SKM-1 treated with dmso at 0.1 percent for 144 hours (cell line): ENCODE data around the gene FAM24B.
"Not testable (repeated sequence)": the region's sequence is repeated elsewhere in the genome, so short reads cannot be mapped to it uniquely, and the experiment has no call there.

Source experiments
- DNase-seq: peaks from one replicate; lab custom pipeline; 2025; ENCODE audit not compliant: unreplicated experiment; lab: John Stamatoyannopoulos, UW

Gene FAM24B

DNA sequence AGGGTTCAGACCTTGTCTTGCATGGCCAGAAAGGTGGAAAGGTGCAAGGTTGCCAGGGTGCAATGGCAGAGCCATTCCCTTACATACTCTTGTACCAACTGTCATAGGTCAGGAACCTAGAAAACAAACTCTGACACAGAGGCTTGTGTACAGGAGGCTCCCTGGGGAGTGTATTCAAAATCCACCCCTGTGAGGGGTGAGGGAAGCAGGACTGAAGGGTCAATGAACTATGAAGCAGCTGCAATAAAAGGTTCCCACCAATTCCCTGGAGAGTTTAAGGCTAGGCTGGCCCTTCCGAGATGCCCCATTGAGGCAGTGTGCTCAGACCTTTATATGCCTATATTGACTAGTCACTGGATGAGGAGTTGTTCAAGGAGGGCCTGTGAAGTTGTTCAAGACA lies 19.9 kb downstream of the FAM24B start:
- no peak for DNase-seq

DNA sequence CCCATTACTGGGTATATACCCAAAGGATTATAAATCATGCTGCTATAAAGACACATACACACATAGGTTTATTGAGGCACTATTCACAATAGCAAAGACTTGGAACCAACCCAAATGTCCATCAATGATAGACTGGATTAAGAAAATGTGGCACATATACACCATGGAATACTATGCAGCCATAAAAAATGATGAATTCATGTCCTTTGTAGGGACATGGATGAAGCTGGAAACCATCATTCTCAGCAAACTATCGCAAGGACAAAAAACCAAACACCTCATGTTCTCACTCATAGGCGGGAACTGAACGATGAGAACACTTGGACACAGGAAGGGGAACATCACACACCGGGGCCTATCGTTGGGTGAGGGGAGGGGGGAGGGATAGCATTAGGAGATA lies 21.3 kb downstream of the FAM24B start:
- not testable (repeated sequence) for DNase-seq

DNA sequence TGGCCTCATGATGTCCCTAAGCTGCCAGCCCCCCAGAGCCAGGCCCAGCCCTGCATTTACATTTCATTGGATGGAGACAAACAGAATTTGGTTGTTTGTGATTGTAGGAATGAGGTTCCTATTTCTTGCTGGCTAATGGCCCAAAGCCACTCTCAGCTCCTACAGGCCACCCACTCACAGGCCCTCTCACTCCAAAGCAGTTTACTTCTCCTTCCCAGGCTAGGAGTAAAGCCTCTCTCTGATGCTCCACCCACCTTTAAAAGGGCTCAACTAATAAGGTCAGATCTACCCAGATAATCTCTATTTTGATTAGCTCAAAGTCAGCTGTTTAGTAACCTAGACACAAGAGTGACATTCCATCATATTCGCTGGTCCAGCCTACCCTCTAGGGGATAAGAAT lies 22.5 kb downstream of the FAM24B start:
- DNase-seq = no peak

DNA sequence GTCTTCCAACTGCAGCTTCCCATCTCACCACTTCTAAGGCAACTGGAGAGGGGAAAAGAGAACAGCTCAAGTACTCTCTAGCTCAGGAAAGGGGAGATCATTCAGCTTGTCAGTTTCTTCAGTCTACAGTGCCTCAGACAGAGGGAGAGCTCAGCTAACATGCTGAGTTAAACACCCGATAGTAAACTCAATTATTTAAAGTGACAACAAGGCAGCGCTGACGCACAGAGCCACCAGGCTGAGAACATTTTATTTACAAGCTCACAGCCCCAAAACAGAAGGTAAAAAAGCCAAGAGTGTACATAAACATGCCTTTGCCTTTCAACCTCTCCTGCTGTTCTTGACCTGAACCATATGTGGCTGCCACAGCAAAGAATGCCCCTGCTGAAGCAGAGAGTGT lies 23.6 kb downstream of the FAM24B start:
- no peak for DNase-seq

DNA sequence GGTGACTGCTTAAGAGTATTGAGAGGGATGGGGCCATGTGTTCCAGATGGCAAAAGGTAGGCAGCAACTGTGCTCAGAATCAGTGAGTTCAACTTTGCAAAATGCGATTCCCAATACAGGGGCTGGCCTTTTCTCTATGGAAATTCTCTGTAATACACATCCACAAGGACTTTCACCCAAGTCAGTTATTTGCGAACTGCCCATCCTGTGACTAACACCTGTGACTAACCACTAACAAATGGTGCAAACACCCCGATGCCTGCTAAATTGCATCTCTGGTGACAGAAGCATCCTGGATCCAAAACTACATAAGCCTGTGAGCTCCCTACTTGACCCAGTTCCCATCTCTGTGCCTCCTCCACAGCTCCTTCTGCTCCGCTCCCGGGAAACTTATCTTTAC lies 24.7 kb downstream of the FAM24B start:
- no peak for DNase-seq

DNA sequence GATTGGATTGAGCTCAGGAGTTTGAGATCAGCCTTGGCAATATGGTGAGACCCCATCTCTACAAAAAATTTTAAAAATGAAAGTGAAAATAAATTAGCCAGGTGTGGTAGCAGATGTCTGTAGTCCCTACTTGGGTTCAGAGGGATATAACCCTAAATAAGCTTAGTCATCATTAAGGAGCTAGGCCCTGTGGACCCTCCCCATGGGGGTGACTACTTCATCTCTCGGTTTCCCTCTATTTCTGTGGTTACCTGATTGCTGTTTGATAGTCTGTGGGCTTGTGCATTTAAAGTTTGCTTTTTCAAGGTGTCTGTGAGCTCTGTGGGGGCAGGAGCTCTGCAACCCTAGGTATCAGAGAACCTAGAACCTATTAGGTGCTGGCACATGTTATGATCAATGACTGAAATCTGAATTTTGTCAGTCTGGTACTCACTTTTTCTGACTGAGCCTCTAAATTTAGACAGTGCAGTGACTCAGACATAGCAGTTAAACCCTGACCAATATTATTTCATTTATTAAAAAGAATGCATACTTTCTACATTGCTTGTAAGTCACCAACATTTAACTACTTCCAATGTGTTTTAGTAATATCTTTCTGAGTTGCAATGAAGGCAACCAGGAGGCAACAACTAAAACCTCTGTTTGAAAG lies 25.6 kb downstream of the FAM24B start:
- no peak for DNase-seq

DNA sequence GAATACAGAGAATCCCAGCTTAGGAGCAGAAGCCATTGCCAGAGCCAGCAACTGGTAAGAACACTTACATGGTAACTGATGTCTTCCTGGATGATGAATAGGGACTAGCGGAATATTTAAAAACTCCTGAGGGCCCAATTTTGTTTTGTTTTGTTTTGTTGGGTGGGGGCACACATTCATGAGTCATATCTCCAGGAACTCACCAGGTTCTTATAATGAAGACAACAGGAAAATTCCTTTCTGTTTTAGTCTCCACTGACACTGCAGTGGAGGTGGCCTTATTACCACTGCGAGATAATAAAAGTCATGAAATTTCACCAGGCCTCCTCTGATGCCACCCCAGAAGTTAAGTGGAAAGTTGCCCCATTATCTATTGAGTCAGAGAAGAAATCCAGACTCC lies 27.1 kb downstream of the FAM24B start:
- DNase-seq = no peak

DNA sequence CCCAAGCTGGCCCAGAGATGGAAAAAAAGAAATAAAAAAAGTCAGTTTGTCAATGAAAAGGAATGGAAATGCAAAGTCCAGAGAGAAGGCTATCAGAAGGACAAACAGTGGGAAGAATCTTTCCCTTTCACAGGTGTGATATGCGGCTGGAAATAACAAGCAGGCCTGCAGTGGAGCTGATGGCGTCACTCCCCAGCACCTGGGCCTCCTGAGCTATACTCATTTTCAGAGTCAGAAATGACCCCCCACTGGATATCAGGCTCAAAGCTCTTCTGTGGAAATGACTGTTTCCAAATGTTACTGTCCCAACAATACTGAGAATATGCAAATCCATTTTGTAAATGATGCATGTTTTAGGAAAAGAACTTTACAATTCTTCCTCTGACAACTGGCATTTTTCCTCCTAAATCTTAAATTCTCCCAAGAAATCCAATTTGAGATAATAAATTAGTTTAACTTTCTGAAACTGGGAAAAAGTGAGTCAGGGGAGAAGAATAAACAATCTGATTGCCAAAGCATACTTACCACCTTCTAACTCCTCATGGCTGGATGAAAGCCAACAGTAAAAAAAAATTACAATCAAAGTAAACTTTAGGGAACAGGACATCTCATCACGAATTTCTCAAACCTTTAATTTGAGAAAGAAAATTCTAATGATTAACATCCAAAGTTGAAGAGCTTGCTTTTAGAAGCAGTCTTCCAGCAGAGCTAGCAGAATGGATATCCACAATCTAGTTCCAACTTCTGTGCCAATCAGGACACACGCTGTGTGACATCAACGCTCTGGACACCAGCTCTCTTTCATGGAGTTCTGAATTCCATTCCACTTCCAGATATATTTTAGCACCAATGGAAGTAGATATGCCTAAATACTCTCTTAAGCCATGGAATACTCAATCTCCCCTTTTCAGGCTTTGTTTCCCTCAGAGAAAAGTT lies 28.4 kb downstream of the FAM24B start:
- DNase-seq = no peak

DNA sequence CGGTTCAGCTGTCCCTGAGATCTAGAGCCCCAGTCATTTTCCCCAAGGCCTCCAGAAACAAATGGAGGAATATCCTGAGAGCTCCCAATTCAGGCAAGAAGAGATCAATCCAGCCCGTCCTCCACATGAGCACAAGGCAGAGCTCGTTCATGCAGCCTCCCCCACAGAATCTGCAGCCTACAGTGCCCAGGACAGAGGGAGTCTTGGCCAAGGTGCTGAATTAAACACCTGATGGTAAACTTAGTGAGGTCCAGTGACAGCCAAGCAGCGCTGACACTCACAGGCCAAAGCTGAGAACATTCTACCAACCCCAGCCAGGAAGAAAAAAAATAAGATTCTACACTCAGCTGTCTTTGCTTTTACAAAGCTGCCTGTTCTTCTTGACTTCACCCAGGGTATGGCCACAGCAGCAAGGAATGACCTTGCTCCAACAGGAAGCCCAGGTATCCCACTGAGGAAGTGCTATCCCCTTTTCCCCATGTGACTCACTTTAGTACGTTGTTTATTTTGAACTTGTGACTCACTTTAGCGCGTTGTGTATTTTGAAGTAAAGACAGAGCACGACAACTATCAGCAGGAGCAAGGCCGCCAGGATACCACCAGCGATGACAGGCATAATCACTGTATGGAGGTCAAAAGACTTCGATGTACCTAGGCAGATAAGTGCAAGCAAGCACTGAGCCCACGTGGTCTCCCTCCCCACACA lies 29.3 kb downstream of the FAM24B start:
- no peak for DNase-seq

DNA sequence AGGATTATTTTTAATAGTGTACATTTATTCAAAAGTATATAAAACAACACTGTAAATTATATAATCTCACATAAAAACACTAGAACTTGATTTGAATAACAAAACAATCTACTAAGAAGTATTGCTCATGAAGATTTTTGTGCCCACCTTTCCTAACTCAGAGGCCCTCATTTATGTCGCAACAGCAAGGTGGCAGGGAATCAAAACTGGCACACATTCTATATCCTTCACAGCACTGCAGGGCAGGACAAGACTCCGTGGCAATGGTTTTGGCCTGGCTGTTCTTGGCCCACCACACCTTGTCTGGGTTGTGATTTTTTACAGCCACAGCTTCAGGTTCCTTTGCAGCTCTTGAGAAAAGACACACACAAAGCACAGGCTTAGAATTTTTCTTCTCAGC lies 30.3 kb downstream of the FAM24B start:
- no peak for DNase-seq

DNA sequence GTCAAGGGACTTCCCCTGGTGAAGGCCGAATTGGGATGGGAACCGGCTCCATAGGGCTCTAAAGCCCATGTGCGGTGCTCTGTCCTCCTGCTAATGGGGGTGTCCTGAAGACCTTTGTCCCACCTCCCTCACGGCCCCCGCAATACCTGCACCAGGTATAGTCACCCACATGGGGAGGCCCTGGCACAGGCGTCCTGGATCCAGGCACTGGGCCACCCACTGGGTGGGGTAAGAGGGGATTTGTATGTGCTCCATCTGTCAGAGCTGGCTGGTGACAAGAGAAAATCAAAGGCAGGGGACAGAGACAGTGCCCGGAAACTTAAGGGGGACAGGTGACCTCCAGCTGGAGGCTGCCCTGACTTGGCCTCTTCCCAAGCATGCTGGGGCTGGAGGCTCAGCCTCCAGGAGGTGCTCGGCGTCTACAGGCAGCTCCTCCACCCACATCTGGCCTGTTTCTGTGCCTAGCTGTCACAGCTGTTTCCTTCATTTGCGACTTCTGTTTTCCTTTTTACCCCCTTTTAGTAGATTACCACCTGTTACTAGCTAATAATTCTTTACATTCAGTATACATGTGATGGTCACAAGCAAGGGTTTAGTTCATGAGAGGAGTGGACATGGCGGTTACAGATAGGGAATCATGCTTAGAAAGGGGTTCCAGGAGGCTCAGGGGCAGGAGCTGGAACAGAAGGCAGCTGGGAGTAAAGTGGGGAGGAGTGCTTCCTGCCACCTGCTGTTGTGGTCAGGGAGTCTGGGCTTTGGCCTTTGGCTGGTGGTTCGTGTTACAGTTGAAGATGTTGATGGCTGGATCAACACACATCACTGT lies 31.4 kb downstream of the FAM24B start:
- no peak for DNase-seq

DNA sequence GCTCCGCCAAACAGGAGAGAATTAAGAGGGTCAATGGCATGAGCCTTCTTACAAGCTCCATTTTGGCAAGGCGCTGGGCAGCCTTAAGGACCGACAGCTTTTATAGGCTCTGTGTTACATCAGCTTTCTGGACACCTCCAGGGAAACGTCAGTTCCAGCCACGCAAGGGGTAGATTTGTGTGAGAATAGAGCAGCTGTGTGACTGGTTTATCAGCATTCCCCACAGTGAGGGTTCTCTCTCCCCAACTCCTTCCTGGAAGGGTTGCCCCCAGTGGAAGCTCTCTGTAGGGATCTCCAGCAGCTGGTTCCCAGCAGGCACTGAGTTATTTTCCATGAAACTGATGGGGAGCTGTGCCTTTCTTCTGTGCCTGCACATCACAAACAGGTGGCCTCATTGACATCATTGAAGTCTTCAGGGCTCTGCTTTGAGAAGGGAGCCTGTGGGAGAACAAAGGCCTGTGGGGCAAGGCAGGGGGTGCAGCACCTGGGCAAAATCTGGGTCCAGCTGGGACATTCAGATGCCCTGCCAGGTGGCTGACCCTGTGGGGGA lies 33.5 kb downstream of the FAM24B start, which contains the start of gene CUZD1:
Gene CUZD1 (minus strand): TSS at position 75 of the 550 bp plus-strand sequence. CDS start 14 bp downstream, at position 61.
- DNase-seq = no peak

DNA sequence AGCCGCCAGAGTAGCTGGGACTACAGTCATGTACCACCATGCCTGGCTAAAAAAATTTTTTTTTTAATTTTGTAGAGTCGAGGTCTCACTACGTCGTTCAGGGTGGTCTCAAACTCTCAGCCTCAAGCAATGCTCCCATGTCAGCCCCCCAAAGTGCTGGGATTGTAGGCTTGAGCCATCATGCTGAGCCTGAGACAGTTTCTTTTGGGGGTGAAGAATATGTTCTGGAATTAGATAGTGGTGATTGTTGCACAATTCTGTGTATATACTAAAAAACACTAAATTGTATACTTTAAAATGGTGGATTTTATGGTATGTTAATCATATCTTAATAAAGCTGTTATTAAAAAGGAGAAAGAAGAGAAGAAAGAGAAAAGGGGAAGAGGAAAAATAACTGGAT lies 35.2 kb downstream of the FAM24B start:
- DNase-seq = no peak

DNA sequence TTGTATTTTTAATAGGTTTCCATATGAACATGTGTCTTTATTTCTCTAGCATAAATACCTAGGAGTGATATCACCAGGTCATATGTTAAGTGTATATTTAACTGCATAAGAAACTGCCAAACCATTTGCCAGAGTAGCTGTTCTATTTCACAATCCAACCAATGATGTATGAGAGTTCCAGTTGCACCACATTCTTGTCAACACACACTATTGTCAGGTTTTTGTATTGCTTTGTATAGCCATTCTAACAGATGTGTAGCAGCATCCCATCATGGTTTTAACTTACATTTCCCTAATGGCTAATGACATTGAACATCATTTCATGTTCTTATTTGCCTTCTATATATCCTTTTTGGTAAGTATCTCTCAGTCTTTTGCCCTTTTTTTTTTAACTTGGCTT lies 37.8 kb downstream of the FAM24B start:
- DNase-seq = no peak

DNA sequence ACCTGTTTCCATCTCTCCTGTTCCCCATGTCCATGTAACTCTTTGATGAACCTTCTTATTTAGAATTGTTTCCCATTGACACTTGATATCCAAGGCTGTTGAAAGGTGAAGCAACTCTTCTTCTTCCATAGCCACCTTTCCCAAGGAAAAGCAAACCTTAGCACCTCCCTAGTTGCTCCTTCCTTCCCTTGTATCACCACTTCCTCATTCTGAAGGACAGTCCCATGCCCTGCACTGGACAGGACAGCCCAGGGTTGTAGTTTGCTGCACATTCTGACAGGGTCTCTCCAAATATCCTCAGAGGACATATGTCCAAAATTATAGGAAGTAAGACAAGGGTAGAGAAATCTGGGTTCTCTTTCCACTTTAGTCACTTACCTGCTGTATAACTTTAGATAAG lies 39.9 kb downstream of the FAM24B start:
- no peak for DNase-seq

DNA sequence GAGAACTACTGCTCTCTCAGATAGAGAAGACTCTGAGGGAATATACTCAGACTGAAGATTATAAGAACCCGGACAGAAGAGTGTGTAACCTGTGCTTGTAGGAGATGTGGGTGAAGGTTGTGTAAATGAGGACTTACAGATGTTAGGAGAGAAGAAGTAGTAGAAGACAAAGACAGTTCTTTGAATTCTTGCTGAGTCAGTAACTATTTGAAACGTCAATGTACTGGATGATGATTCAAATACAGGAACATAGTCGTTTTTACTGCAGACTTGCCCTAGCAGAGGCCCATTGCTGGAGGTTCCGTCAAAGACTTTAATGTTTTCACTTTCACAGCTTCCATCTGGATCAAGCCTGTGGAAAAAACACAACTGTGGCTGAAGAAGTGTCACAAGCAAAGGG lies 40.5 kb downstream of the FAM24B start:
- DNase-seq = no peak

DNA sequence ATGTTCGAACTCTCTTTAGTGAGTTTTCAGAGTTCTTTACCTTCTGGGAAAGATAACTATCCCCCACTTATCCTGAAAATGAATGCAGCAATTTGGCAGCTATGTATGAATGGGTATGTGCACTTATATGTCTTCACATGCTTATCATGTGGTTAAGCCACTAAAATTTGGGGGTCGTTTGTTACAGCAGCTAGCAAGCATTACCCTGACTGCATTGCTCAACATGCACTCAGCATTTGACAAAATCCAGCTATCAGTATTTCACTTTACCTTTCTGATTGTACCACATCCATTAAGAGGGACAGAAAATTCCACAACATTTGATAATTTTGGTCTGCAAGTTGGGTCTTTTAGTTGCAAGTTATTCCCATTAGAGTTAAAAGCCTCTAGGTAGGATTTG lies 43.5 kb downstream of the FAM24B start:
- DNase-seq = no peak

DNA sequence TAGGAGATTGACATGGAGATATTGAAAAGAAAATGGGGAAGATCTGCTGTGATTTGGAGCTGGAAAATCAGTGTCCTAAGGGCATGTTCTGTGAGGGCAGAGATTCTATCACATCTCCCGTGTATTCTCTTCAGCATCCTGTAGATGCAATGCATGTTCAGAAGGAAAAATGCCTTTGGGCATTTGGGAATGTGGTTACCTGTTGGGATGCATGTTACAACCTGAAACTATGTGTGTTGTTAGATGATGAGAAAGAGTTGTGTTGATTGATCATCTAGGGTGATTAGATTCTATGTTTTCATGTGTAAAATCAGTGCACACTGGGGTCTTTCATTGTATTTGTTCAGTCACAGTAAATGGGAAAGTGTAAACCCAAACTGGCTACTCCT lies 48.4 kb downstream of the FAM24B start:
- DNase-seq = no peak

DNA sequence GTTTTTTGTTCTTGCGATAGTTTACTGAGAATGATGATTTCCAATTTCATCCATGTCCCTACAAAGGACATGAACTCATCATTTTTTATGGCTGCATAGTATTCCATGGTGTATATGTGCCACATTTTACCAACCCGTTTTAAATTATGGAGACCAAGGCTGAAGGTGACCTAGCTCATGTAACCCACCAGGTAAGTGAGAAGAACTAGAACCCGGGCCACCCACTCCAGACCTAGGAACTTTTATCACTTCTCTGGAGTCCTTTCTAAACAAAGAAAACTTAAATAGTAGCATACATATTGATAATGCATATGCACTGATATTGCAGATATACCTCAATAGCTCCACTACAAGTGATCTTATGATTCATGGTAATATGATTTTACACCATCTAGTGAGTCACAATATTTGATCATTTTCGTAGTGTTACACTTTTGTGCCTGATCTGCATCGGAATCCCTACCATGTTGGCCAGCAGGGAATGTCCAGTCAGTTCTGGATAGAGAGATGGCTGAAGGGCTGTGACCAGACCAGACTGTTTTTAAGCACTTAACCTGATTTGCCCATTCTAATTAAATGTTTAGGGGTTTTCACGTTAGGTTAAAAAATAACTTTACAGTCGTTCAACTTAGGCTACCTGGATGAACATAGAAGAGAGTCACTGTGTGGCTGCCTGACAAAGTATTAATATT lies 49.0 kb downstream of the FAM24B start:
- DNase-seq = no peak

DNA sequence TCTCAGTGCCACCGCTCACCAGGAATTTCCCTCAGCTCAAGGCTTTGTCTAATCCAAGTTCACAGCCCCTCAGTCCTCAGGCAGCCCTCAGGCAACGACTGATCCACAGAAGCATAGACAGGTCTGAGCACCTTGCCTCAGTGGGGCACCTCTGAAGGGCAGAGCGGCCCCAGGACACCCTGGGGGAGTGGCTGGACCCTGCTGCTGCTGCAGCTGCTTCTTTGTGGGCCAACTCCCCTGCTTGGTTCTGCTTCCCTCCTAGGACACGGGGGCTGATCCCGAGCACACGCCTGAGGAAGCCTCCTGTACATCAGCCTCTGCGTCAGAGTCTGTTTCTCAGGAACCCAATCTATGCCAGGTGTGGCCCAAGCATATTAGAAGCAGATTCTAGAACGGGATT lies 49.9 kb downstream of the FAM24B start:
- DNase-seq = no peak
